Skeletal muscle tissue (tissue), 4 donors: Measurements from ENCODE around the gene TREH. TPM values are rescaled to one million over a fixed set of nuclear protein-coding genes. Genes with fewer than 3 reads are reported as not detected.

ENCODE experiments used
- H3K27ac ChIP-seq: one replicate; pipeline ENCODE4 v1.7.0; 2013; ENCODE audit warnings: mild to moderate bottlenecking, low read depth, low read length, inconsistent platforms
- H3K27me3 ChIP-seq, 3 donors: one replicate each; pipeline ENCODE4 v1.7.0; 2013; ENCODE audit warnings: low read length in 3 of 3; ENCODE audit not compliant: control insufficient read depth in 3 of 3, insufficient read depth in 3 of 3
- H3K36me3 ChIP-seq, 3 donors: one replicate each; pipeline ENCODE4 v1.7.0; 2013; ENCODE audit warnings: low read length in 3 of 3; ENCODE audit not compliant: control insufficient read depth in 3 of 3, insufficient read depth in 3 of 3
- H3K4me1 ChIP-seq, 3 donors: one replicate each; pipeline ENCODE4 v1.7.0; 2013; ENCODE audit warnings: low read length in 3 of 3, mild to moderate bottlenecking in 3 of 3; ENCODE audit not compliant: control insufficient read depth in 3 of 3, insufficient read depth in 3 of 3
- H3K4me3 ChIP-seq, 3 donors: one replicate each; pipeline ENCODE4 v1.7.0; 2013; ENCODE audit warnings: low read length in 3 of 3
- H3K9ac ChIP-seq, 3 donors: one replicate each; pipeline ENCODE4 v1.7.0; 2013; ENCODE audit warnings: low read length in 3 of 3, mild to moderate bottlenecking in 3 of 3, moderate library complexity in 2 of 3, low read depth in 1 of 3
- H3K9me3 ChIP-seq, 3 donors: one replicate each; pipeline ENCODE4 v1.7.0; 2013; ENCODE audit warnings: low read length in 3 of 3; ENCODE audit not compliant: control insufficient read depth in 3 of 3
- total RNA-seq: library from RNA; depleted of rRNA; stranded (reverse); fragments of >200 nt; gene quantifications from one replicate; pipeline ENCODE4 v1.2.3, GENCODE V29; 2014
- donor health status: Osteomylitis.

Gene TREH
- total RNA-seq, 1 donor from 2014 or later, result 0.52 TPM

DNA sequence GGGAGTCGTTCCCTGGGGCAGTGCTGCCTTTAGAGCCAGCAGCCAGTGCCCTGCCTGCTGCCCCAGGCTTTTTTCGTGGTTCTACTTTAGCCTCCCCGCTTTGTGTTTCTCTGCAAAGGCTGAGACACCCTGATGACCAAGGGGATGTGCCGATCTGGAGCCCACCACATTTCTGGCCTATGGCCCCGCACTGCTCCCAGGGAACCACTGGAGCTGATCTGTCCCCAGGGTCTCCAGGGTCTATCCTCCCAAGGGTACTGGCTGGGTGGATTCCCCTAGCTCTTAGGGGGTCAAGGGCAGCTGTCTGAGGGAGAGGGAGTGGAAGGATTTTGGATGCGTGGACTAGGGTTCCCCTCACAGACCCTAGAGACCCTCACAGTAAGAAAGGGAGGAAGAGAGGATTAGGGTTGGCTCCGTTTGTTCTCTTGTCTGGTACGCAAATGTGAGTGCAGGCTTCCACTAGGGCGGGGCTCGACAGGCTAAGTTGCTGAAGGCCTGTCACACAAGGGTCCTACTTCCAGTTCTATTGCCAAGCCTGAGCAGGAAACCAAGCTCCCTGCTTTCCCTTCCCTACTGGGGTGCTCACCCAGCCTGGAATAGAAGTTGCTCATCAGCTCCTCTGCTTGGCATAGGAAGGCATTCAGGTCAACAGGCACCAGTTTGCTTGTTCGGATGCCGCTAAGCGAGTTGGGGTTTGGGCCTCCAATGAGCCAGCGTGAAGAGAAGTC, 19.3 kb downstream of the TREH start:
- Histone ChIP-seq H3K9me3 (no peaks in the 10 kb centered on the region), H3K27me3 (peaks cover 0 to 10% (median 10%) of the 10 kb centered on the region in 3 donors), H3K4me3 (peak overlapping the region in 1 of 3 donors; percentile 6), H3K36me3 (peaks cover 13 to 21% (median 20%) of the 10 kb centered on the region in 3 donors), H3K4me1 (peaks cover 9 to 18% (median 13%) of the 10 kb centered on the region in 3 donors), H3K27ac (no peak overlapping the region), H3K9ac (peak overlapping the region in 2 of 3 donors; percentile 38 to 40)

GRCh38 chr11:118659314-118659952, 20.0 kb downstream of the TREH start:
- Histone ChIP-seq H3K27ac (peak overlapping the region; percentile 48), H3K36me3 (peaks cover 15 to 25% (median 20%) of the 10 kb centered on the region in 3 donors), H3K9me3 (no peaks in the 10 kb centered on the region), H3K27me3 (peaks cover 0 to 10% (median 10%) of the 10 kb centered on the region in 3 donors), H3K4me1 (peaks cover 9 to 18% (median 13%) of the 10 kb centered on the region in 3 donors), H3K9ac (peak overlapping the region in 2 of 3 donors; percentile 38 to 45), H3K4me3 (peak overlapping the region in 2 of 3 donors; percentile 7 to 29)

DNA sequence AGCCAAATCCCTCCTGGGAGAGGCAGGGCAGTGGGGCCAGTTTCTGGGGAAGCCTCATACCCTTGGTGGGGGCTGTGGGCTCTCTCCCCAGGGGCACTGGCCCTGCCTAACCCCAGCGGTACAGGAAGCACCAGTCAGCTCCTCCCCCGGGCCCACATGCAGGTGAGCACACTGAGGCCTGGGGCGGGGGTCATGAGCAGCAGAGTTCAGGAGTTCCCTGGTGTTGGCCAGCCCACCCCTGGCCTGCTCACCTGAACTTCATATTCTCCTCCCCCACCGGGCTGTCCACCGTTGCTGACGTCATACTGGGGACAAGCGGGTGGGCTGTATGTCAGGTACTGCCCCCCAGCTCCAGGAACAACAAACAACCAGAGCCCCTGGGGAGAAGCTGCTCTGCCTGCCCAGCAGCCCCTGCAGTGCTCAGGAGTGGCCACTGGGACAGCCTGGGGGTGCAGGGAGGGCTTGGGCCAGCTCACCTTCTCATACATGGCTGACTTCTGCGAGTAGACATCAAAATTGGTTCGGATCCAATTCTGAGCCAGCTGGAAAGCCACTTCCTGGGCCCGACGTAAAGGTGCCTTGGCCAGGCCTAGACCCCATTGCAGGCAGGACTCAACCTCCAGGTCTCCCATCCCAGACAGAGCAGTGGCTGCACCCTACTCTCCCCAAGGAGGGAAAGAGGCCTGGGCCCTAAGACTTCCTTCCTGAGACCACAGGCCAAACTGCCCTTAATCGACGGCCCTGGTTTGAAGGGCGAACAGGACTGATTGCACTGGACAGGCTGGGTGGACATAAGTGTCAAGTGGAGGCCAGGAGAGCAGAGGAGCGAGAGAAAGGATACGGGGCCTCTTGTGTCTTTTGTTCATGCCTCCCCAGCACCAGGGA, 20.8 kb downstream of the TREH start:
- H3K4me1 ChIP-seq, result peaks cover 9 to 18% (median 13%) of the 10 kb centered on the region in 3 donors
- H3K9ac ChIP-seq, result peak overlapping the region in 1 of 3 donors; percentile 45
- H3K4me3 ChIP-seq, result peak overlapping the region in 1 of 3 donors; percentile 7
- H3K27ac ChIP-seq, result peak overlapping the region; percentile 48
- peaks cover 21 to 30% (median 24%) of the 10 kb centered on the region in 3 donors for H3K36me3 ChIP-seq
- peaks cover 0 to 10% (median 10%) of the 10 kb centered on the region in 3 donors for H3K27me3 ChIP-seq
- no peaks in the 10 kb centered on the region for H3K9me3 ChIP-seq

GRCh38 chr11:118657709-118658428, 21.6 kb downstream of the TREH start:
- H3K4me3 ChIP-seq, result no peak overlapping the region
- H3K4me1 ChIP-seq, result peaks cover 9 to 18% (median 15%) of the 10 kb centered on the region in 3 donors
- H3K27ac ChIP-seq, result no peak overlapping the region
- H3K36me3 ChIP-seq, result peaks cover 27 to 37% (median 27%) of the 10 kb centered on the region in 3 donors
- H3K9ac ChIP-seq, result no peak overlapping the region
- peaks cover 0 to 10% (median 10%) of the 10 kb centered on the region in 3 donors for H3K27me3 ChIP-seq
- no peaks in the 10 kb centered on the region for H3K9me3 ChIP-seq

DNA sequence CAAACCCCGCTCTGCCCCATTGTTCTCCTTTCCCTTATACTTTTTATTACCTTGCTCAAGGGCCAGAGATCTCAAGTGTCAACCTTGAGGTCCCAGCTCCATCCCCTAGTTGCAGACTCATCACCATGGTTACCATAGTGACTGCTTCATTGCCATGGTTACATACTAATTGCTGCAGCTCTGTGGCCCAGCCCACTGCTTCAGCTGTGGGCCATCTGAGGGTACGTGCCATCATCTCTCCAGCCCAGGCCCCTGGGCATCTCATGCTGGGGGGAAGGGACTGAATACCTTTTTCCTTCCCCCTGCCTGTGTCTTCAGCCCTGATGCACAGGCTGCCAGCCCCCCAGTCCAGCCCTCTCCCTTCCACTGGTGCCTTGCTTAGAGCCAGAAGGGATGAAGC, 22.2 kb downstream of the TREH start:
- Histone ChIP-seq H3K27me3 (peaks cover 0 to 10% (median 10%) of the 10 kb centered on the region in 3 donors), H3K27ac (no peak overlapping the region), H3K4me1 (peaks cover 9 to 19% (median 18%) of the 10 kb centered on the region in 3 donors), H3K9ac (no peak overlapping the region), H3K4me3 (no peak overlapping the region), H3K36me3 (peaks cover 30 to 43% (median 32%) of the 10 kb centered on the region in 3 donors), H3K9me3 (no peaks in the 10 kb centered on the region)

DNA sequence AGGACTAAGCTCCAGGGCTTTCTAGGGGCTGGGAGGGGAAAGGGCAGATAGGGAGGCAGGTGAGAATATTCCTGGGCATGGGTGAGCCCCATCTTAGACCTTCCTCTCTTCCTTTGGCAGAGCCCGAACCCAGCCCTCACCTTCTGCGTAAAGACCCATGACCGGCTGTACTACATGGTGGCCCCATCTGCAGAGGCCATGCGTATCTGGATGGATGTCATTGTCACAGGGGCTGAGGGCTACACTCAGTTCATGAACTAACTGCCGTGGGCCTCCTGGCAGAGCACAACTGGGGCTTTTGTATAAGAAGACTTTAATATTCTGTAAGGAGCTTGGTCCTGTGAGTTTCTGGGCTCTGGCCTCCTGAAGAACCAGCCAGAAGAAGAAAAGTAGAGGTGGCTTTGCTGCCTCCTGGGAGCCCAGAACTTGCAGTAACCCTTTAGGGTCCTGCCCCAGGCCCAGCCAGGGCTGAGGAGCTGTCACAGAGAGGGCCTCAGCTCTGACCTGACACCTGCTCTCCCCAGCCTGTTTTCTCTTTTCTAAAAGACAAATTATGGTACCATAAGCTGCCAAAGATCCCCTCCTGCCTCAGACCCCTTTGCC, 22.8 kb downstream of the TREH start:
- no peak overlapping the region for H3K27ac ChIP-seq
- H3K9me3 ChIP-seq, result no peaks in the 10 kb centered on the region
- H3K36me3 ChIP-seq, result peaks cover 33 to 48% (median 36%) of the 10 kb centered on the region in 3 donors
- H3K27me3 ChIP-seq, result peaks cover 0 to 10% (median 10%) of the 10 kb centered on the region in 3 donors
- H3K9ac ChIP-seq, result no peak overlapping the region
- peaks cover 13 to 22% (median 19%) of the 10 kb centered on the region in 3 donors for H3K4me1 ChIP-seq
- no peak overlapping the region for H3K4me3 ChIP-seq

DNA sequence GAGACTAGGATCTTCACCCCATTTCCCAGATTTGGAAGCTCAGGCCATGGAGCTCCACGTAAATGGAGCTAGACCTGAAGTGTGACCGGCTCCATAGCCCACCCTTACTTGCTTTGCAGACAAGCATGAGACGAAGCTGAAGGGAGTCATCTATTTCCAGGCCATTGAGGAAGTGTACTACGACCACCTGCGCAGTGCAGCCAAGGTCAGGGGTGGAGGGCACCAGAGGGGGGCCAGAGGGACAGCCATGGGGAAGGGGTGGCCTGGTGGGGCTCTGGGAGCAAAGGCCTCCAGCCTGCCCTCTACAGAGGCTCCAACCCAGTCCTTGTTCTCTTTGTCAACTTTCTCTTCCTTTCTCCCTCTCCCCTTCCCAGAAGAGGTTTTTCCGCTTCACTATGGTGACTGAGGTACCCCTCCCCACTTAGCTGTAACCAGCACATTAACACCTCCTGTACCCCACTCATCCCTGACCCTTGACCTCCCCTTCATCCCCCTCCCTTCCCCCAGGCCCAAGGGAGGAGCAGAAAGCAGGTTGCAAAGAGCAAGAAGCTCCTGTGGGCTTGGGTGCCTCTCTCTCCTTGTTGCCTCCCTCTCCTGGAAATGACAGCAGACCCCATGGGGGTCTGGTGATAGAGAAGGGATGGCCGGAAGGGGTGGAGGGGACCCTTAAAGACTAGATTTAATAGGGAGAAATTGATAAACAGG, 23.8 kb downstream of the TREH start:
- no peak overlapping the region for H3K4me3 ChIP-seq
- H3K36me3 ChIP-seq, result peaks cover 39 to 54% (median 42%) of the 10 kb centered on the region in 3 donors
- H3K27ac ChIP-seq, result no peak overlapping the region
- peaks cover 0 to 4% (median 3%) of the 10 kb centered on the region in 3 donors for H3K27me3 ChIP-seq
- H3K9ac ChIP-seq, result peak overlapping the region in 1 of 3 donors; percentile 10
- peaks cover 14 to 23% (median 19%) of the 10 kb centered on the region in 3 donors for H3K4me1 ChIP-seq
- no peaks in the 10 kb centered on the region for H3K9me3 ChIP-seq

DNA sequence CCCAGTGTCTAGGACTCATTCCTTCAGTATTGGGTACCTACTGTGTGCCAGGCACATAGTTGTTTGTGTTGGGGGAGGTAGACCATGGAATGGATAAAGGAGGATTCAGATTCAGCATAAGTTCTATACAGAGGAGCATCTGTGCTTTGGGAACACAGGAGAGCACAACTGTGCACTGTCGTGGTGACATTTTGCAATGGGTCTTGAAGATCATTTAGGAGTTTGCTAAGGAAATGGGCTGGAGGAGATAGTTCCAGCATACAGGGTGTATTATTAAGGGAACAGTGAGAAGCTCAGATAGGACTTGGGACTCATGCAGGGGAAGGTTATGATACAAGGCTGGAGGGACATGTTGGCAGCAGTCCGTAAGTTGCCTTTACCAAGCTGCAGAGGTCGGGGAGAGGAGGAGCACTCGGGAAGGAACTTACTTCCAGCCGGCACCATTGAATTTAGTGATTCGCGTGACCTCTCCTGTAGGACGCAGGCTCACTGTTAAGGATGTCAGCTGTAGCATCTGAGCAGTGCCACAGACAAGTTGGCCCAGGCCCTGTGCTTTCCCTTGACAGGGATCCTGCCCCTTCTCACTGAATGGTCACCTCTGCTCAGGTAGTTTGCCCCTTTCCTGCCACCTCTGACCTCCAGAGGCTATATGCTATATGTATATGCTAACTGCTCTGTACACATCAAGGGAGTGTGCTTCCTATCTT, 25.6 kb downstream of the TREH start:
- Histone ChIP-seq H3K4me1 (peaks cover 5 to 9% (median 9%) of the 10 kb centered on the region in 3 donors), H3K4me3 (no peak overlapping the region)

More for the DNA sequence above, 25.6 kb downstream of the TREH start:
- peaks cover 53 to 70% (median 55%) of the 10 kb centered on the region in 3 donors for H3K36me3 ChIP-seq
- H3K27me3 ChIP-seq, result no peaks in the 10 kb centered on the region
- no peak overlapping the region for H3K9ac ChIP-seq
- no peaks in the 10 kb centered on the region for H3K9me3 ChIP-seq
- no peak overlapping the region for H3K27ac ChIP-seq
